K562 (cell line): ENCODE measurements around the gene GEMIN5. TPM values are rescaled to one million over a fixed set of nuclear protein-coding genes. Genes with fewer than 3 reads are reported as not detected.

ENCODE experiments used
- ATAC-seq: fragments of 200-7000 bp; cut with Tn5 transposase; 3 replicates; pipeline ENCODE4 v1.9.1; 2020; ENCODE audit warnings: moderate library complexity
- BruUV-seq: library from RNA; stranded (reverse); fragments of 400-500 nt; replicated peaks from 2 replicates; lab custom pipeline; 2021; lab: Mats Ljungman, UMichigan
- CTCF ChIA-PET: fragments of 300-600 bp; formaldehyde crosslinking; extraction: SDS; loops from one replicate; lab custom pipeline; 2021; ENCODE audit warnings: low intra/inter-chr PET ratio; lab: Yijun Ruan, JAX
- POLR2A ChIA-PET: fragments of 300-600, 350-650 bp; sonication (Branson Sonifier 250); formaldehyde crosslinking; extraction: SDS; loops from one replicate; lab custom pipeline; 2021; ENCODE audit warnings: antibody characterized with exemption, inconsistent platforms; lab: Yijun Ruan, JAX
- DNase-seq, 4 experiments: peaks; one replicate each; pipeline versions ENCODE4 v3.0.0 to v3.0.0-alpha.2; 2011 to 2018; ENCODE audit warnings: low spot score in 3 of 4, mixed read lengths in 3 of 4; ENCODE audit errors: extremely low read depth in 1 of 4
- FAIRE-seq: peaks from 2 replicates; lab custom pipeline; 2011; peaks lifted over from hg19 to GRCh38; lab: Jason Lieb, UNC
- H2AFZ ChIP-seq: 2 replicates; pipeline ENCODE4 v1.6.0; 2011; ENCODE audit warnings: low read depth, low read length, control low read depth, inconsistent platforms
- H3K27ac ChIP-seq: fragments of 200-600 bp; 3 replicates; pipeline ENCODE4 v1.8.0; 2011; ENCODE audit warnings: low read depth, mild to moderate bottlenecking, control low read depth, inconsistent platforms, low read length, moderate library complexity, mixed read lengths; ENCODE audit errors: extremely low read depth
- H3K27me3 ChIP-seq, 2 experiments: fragments of 300-600 bp in 1 of 2; 2 replicates in 1 of 2; 3 replicates in 1 of 2; pipeline versions ENCODE4 v1.6.0 to v1.8.0; 2011; ENCODE audit warnings: inconsistent platforms in 2 of 2, low read length in 2 of 2, mild to moderate bottlenecking in 1 of 2, mixed read lengths in 1 of 2, moderate library complexity in 1 of 2; ENCODE audit not compliant: control insufficient read depth in 2 of 2, insufficient read depth in 2 of 2
- H3K36me3 ChIP-seq: fragments of 300-600 bp; 3 replicates; pipeline ENCODE4 v1.8.0; 2011; ENCODE audit warnings: mild to moderate bottlenecking, low read length, inconsistent platforms; ENCODE audit not compliant: control insufficient read depth, insufficient read depth
- H3K4me1 ChIP-seq, 2 experiments: fragments of 200-600 bp in 1 of 2; replicated peaks in 1 of 2; 2 replicates in 1 of 2; 3 replicates in 1 of 2; pipeline versions ENCODE4 v1.5.1 to v1.8.0; 2011; ENCODE audit warnings: inconsistent platforms in 2 of 2, low read length in 2 of 2, mild to moderate bottlenecking in 1 of 2, mixed read lengths in 1 of 2, moderate library complexity in 1 of 2; ENCODE audit not compliant: control insufficient read depth in 2 of 2, insufficient read depth in 2 of 2
- H3K4me2 ChIP-seq: 2 replicates; pipeline ENCODE4 v1.6.1; 2011; ENCODE audit warnings: low read length, control low read depth, inconsistent platforms, mixed read lengths; ENCODE audit not compliant: insufficient read depth
- H3K4me3 ChIP-seq: fragments of 200-600 bp; sonication (generic), shearing (Covaris generic); 2 replicates; pipeline ENCODE4 v1.5.1; 2016; ENCODE audit warnings: control low read depth, inconsistent platforms
- H3K79me2 ChIP-seq: fragments of 200-600 bp; 3 replicates; pipeline ENCODE4 v1.8.0; 2011; ENCODE audit warnings: low read length, inconsistent platforms; ENCODE audit not compliant: control insufficient read depth, insufficient read depth
- H3K9ac ChIP-seq, 2 experiments: 2 replicates each; pipeline versions ENCODE4 v1.6.0 to v1.6.1; 2011; ENCODE audit warnings: low read depth in 2 of 2, low read length in 2 of 2, control low read depth in 1 of 2, inconsistent platforms in 1 of 2, mild to moderate bottlenecking in 1 of 2, mixed read lengths in 1 of 2; ENCODE audit not compliant: insufficient read depth in 1 of 2
- H3K9me1 ChIP-seq: one replicate; pipeline ENCODE4 v1.6.0; 2011; ENCODE audit warnings: inconsistent platforms, mild to moderate bottlenecking, low read length, moderate library complexity; ENCODE audit not compliant: control insufficient read depth, insufficient read depth
- H3K9me3 ChIP-seq: replicated peaks from 2 replicates; pipeline ENCODE4 v1.5.1; 2011; ENCODE audit warnings: low read depth, low read length, inconsistent platforms; ENCODE audit not compliant: control insufficient read depth, insufficient read depth
- H4K20me1 ChIP-seq: replicated peaks from 2 replicates; pipeline ENCODE4 v1.6.1; 2011; ENCODE audit warnings: low read length, inconsistent platforms, mixed read lengths; ENCODE audit not compliant: control insufficient read depth, insufficient read depth
- CTCF ChIP-seq, 3 experiments: IDR thresholded peaks in 2 of 3; conservative IDR thresholded peaks in 1 of 3; 2 replicates each; pipeline ENCODE4 v1.5.1; 2011 to 2012; ENCODE audit warnings: low read length in 3 of 3, mild to moderate bottlenecking in 3 of 3, control low read depth in 2 of 3, improper control_type of control experiment in 1 of 3, inconsistent platforms in 1 of 3, low read depth in 1 of 3, mixed read lengths in 1 of 3, moderate library complexity in 1 of 3; ENCODE audit not compliant: insufficient read depth in 2 of 3
- FUS ChIP-seq: fragments of 200-400 bp; formaldehyde crosslinking; optimal IDR thresholded peaks from 2 replicates; pipeline ENCODE3; 2017; ENCODE audit warnings: low read depth, low read length
- HDAC2 ChIP-seq: fragments of 450-650 bp; IDR thresholded peaks from 2 replicates; pipeline ENCODE4 v1.6.1; 2016; ENCODE audit warnings: mild to moderate bottlenecking
- HMG20B ChIP-seq: fragments of 250-450 bp; sonication (Bioruptor Pico); IDR thresholded peaks from 2 replicates; pipeline ENCODE4 v1.5.0; 2021; ENCODE audit warnings: mild to moderate bottlenecking
- NR2C1 ChIP-seq, 2 experiments: fragments of 450-650 bp; IDR thresholded peaks; 2 replicates each; pipeline ENCODE4 v1.6.1; 2017; ENCODE audit warnings: mild to moderate bottlenecking in 2 of 2, antibody characterized with exemption in 1 of 2, inconsistent platforms in 1 of 2, missing compliant biosample characterization in 1 of 2, missing genetic modification characterization in 1 of 2
- SPI1 ChIP-seq: IDR thresholded peaks from 2 replicates; pipeline ENCODE4 v1.6.1; 2011; ENCODE audit warnings: low read depth, low read length, control low read depth, borderline replicate concordance
- SREBF1 ChIP-seq: fragments of 150-350 bp; IDR thresholded peaks from 2 replicates; pipeline ENCODE4 v1.6.1; 2014; ENCODE audit warnings: antibody characterized with exemption, low read depth, low read length, borderline replicate concordance
- TSHZ1 ChIP-seq: fragments of 250-450 bp; sonication (Bioruptor Pico); IDR thresholded peaks from 2 replicates; pipeline ENCODE4 v1.4.0; 2020; ENCODE audit warnings: mild to moderate bottlenecking, moderate library complexity
- ZNF780A ChIP-seq: fragments of 250-450 bp; sonication (Bioruptor Pico); IDR thresholded peaks from 2 replicates; pipeline ENCODE4 v1.5.0; 2021; ENCODE audit warnings: mild to moderate bottlenecking
- WGBS: fragments of 100-300 bp; shearing (Covaris generic); methylation state at CpG from one replicate; pipeline ENCODE4 v1.1.6; 2016; ENCODE audit warnings: low coverage, mixed read lengths; ENCODE audit not compliant: insufficient coverage; ENCODE audit errors: missing lambda C conversion rate; 5-methylcytosine and 5-hydroxymethylcytosine counted together
- in situ Hi-C: fragments of 300-500 bp; cut with MboI; formaldehyde crosslinking; loops from 4 replicates; pipeline ENCODE4 v1.15.0; 2018; ENCODE audit warnings: inconsistent platforms, mixed read lengths
- intact Hi-C: fragments of 100-400 bp; cut with micrococcal nuclease; formaldehyde crosslinking; loops from 2 replicates; pipeline ENCODE4 v1.14.2; 2022
- polyA plus RNA-seq, 8 experiments: library from polyadenylated mRNA; depleted of rRNA in 4 of 8; stranded (reverse) in 5 of 8; unstranded in 3 of 8; fragments of >200 nt; fragmentation: Nextera tagmentation in 2 of 8; fragmentation: Illumina TruSeq in 1 of 8; extraction: Ambion mirVana in 2 of 8; extraction: Trizol in 1 of 8; gene quantifications; 2 replicates each; pipeline versions ENCODE4 v1.2.1 to v1.2.3, GENCODE V29; 2011 to 2014; ENCODE audit warnings: inconsistent platforms in 1 of 8, missing spikeins in 1 of 8
- total RNA-seq, 7 experiments: library from RNA; depleted of rRNA in 6 of 7; stranded (reverse); fragments of >200 nt in 6 of 7; fragmentation: Illumina TruSeq in 2 of 7; extraction: Trizol in 2 of 7; gene quantifications; 2 replicates each; pipeline versions ENCODE4 v1.2.1 to v1.2.3, GENCODE V29; 2011 to 2021; ENCODE audit warnings: low replicate concordance in 1 of 7
- TF ChIP-seq, protein P1 (sequence below), 3 experiments: fragments of 200-800 bp in 1 of 3; fragments of 250-450 bp in 1 of 3; fragments of 450-650 bp in 1 of 3; sonication (Bioruptor Pico) in 1 of 3; sonication (Bioruptor generic) in 1 of 3; formaldehyde crosslinking in 1 of 3; IDR thresholded peaks; 2 replicates each; pipeline versions ENCODE4 v1.6.1 to v1.8.0; 2016 to 2022; ENCODE audit warnings: mild to moderate bottlenecking in 2 of 3, missing genetic modification characterization in 2 of 3, missing compliant biosample characterization in 1 of 3, moderate library complexity in 1 of 3

Gene GEMIN5
- total and polyA plus RNA-seq, 9 of the 15 experiments (the other 6 are each of a cell fraction or from before 2014, with no cell fraction given), result 10.3 to 48.2 (median 34.7) TPM

DNA sequence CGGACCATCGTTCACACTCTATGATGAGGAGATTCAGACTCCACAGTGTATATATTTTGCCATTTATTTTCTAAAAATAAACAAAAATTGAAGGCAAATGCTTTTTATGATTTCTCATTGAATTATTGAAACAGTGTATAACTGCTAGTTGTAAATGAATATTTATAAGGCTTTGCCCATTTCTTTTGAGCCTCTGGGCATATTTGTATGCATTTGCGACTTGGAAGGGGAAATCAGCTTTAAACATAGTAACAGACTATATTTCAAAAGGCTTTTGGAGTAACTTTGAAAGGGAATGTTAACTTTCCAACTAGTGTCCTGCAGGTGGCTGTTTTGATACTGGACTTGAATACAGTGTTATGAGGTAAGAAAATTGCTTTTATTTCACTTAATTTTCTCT is 28.9 kb upstream of the GEMIN5 start (continued):
- TF ChIP-seq NR2C1 (IDR thresholded peaks at IDR 0.05) (no peak), NR2C1 (tag; IDR thresholded peaks at IDR 0.05) (no peak), HMG20B (CRISPR knock-in tag) (no peak), HDAC2 (no peak)

DNA sequence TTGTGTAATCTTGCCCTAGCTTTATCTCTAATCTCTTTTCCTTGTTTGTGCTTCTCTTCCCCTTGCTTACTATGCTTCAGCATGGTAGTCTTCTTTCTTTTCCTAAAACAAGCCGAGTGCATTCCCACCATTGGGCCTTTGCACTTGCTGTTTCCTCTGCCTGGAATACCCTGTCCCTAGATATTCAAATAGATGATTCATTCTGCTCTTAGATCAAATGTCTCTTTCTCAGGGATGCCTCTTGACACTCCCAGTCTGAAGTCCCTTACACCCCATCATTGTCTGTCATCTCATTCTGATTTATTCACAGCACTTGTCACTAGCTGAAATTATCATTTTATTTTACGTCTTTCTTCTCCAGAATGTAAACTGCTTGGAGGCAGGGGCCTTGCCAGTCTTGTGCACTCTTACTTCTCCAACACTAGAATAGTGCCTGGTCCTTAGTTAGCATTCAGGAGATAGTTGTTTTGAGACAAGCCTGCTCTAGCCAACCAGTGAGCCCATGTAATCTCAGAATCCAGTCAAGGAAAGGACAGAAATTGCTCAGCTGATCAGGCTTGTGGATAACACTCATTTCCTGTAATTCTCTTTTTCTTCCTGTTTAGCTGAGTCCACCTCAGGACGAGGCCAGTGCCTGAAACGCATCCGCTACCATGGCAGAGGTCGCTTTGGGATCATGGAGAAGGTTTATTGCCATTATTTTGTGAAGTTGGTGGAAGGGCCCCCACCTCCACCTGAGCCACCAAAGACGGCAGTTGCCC is 28.2 kb upstream of the GEMIN5 start:
- H3K27me3 ChIP-seq, result no peaks in the 10 kb centered on the region
- H3K9ac ChIP-seq, result no peak overlapping the region
- H3K4me3 ChIP-seq, result no peak overlapping the region
- WGBS, result 79% methylated on average over 7 of the region's 7 CpGs
- in situ Hi-C loops, result no loop called here
- no peak overlapping the region for H3K4me2 ChIP-seq
- BruUV-seq, result no TSS peak
- H3K9me1 ChIP-seq, result peaks cover 3% of the 10 kb centered on the region
- H4K20me1 ChIP-seq, result no peaks in the 10 kb centered on the region
- H2AFZ ChIP-seq, result no peak overlapping the region
- H3K4me1 ChIP-seq, result peaks cover 0 to 7% of the 10 kb centered on the region in 2 experiments; a peak in 3 of 5 replicates
- no peaks in the 10 kb centered on the region for H3K79me2 ChIP-seq
- H3K36me3 ChIP-seq, result peaks cover 59% of the 10 kb centered on the region
- ATAC-seq, result no peak
- H3K9me3 ChIP-seq, result no peaks in the 10 kb centered on the region
- no peak for FAIRE-seq
- intact Hi-C loops, result no loop called here
- no peak for DNase-seq
- ChIA-PET POLR2A (interaction anchor here (0.7 kb wide), 1 partner anchor 13 kb away, joined by 3 read pairs; no protein-coding TSS in a partner anchor), CTCF (no interaction called here)
- H3K27ac ChIP-seq, result no peak overlapping the region
- TF ChIP-seq SPI1 (no peak), SREBF1 (no peak), ZNF780A (CRISPR knock-in tag) (no peak), TSHZ1 (CRISPR knock-in tag) (no peak), CTCF (IDR thresholded peaks at IDR 0.05 in 2 of 3, conservative IDR thresholded peaks at IDR 0.05 in 1 of 3; ENCODE audit: insufficient read depth in 2 of 3, low read depth in 1 of 3, low read length in 3 of 3) (no peak), FUS (no peak)
- TF ChIP-seq, protein P1, sequence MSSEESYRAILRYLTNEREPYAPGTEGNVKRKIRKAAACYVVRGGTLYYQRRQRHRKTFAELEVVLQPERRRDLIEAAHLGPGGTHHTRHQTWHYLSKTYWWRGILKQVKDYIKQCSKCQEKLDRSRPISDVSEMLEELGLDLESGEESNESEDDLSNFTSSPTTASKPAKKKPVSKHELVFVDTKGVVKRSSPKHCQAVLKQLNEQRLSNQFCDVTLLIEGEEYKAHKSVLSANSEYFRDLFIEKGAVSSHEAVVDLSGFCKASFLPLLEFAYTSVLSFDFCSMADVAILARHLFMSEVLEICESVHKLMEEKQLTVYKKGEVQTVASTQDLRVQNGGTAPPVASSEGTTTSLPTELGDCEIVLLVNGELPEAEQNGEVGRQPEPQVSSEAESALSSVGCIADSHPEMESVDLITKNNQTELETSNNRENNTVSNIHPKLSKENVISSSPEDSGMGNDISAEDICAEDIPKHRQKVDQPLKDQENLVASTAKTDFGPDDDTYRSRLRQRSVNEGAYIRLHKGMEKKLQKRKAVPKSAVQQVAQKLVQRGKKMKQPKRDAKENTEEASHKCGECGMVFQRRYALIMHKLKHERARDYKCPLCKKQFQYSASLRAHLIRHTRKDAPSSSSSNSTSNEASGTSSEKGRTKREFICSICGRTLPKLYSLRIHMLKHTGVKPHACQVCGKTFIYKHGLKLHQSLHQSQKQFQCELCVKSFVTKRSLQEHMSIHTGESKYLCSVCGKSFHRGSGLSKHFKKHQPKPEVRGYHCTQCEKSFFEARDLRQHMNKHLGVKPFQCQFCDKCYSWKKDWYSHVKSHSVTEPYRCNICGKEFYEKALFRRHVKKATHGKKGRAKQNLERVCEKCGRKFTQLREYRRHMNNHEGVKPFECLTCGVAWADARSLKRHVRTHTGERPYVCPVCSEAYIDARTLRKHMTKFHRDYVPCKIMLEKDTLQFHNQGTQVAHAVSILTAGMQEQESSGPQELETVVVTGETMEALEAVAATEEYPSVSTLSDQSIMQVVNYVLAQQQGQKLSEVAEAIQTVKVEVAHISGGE (CRISPR knock-in tag; IDR thresholded peaks at IDR 0.05), result no peak
